ENCODE results near the gene CELF2.

CELF2 gene

GRCh38 chr10:11217521-11217920, 199.8 kb downstream of the CELF2 start:
- Mint-ChIP-seq H3K27me3 (ENCODE audit: low read depth, poor library complexity) (no peaks in the 10 kb centered on the region), H3K4me3 (no peak overlapping the region), H3K4me1 (peaks cover 9% of the 10 kb centered on the region), H3K9me3 (no peaks in the 10 kb centered on the region), H3K36me3 (ENCODE audit: low read depth) (no peaks in the 10 kb centered on the region), H3K27ac (no peak overlapping the region)
- TF ChIP-seq, protein P1, sequence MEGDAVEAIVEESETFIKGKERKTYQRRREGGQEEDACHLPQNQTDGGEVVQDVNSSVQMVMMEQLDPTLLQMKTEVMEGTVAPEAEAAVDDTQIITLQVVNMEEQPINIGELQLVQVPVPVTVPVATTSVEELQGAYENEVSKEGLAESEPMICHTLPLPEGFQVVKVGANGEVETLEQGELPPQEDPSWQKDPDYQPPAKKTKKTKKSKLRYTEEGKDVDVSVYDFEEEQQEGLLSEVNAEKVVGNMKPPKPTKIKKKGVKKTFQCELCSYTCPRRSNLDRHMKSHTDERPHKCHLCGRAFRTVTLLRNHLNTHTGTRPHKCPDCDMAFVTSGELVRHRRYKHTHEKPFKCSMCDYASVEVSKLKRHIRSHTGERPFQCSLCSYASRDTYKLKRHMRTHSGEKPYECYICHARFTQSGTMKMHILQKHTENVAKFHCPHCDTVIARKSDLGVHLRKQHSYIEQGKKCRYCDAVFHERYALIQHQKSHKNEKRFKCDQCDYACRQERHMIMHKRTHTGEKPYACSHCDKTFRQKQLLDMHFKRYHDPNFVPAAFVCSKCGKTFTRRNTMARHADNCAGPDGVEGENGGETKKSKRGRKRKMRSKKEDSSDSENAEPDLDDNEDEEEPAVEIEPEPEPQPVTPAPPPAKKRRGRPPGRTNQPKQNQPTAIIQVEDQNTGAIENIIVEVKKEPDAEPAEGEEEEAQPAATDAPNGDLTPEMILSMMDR (IDR thresholded peaks at IDR 0.05) = no peak
- DNase-seq = no peak

DNA sequence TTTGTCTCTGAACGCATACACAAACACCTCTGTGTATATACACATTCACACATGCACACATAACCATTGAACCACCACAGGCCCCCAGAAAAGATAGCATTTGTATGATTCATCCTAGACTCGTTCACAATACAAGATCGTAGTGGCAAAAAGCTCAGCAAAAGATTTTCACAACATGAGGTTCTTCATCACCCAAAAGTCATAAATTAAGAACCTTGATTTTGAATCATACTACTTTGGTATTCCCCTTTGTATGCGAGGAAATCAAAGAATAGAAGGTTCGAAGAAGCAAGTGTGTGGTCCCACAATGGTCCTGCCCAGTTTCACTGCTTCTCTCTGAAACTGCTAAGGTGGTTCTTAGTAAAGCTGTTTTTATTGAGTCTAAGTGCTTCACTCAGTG, 200.7 kb downstream of the CELF2 start:
- Mint-ChIP-seq H3K4me3 (no peak overlapping the region), H3K27ac (no peak overlapping the region), H3K36me3 (ENCODE audit: low read depth) (no peaks in the 10 kb centered on the region), H3K9me3 (no peaks in the 10 kb centered on the region), H3K4me1 (peaks cover under 1% of the 10 kb centered on the region), H3K27me3 (ENCODE audit: low read depth, poor library complexity) (no peaks in the 10 kb centered on the region)
- TF ChIP-seq, protein P1 (IDR thresholded peaks at IDR 0.05) = no peak
- DNase-seq = no peak

- no peak for DNase-seq
- no peak overlapping the region for H3K4me3 Mint-ChIP-seq
Measured at GRCh38 chr10:11219431-11219830, 201.8 kb downstream of the CELF2 start.

DNA sequence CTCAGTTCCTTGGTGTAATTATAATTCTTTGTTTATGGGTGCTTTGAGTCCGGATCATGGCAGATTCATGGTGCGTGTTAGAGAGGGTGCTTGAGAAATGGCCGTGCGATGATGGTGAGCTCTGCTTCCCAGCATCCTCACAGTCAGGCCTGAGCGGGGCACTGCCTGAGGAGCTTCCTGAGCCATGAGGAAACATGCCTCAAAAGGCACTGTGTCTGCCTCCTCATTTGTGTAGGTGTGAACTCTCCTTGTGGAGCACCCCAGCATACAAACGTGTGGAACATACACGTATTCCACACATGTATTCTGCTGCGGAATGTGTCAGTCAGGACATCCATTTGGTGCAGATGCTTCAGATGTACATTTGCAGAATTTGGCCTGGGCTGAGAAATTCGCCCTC, 205.4 kb downstream of the CELF2 start:
- TF ChIP-seq, protein P1 (IDR thresholded peaks at IDR 0.05) = no peak
- DNase-seq = no peak
- Mint-ChIP-seq H3K36me3 (ENCODE audit: low read depth) (no peaks in the 10 kb centered on the region), H3K27ac (no peak overlapping the region), H3K4me3 (no peak overlapping the region), H3K4me1 (peaks cover 12% of the 10 kb centered on the region), H3K27me3 (ENCODE audit: low read depth, poor library complexity) (no peaks in the 10 kb centered on the region), H3K9me3 (no peaks in the 10 kb centered on the region)

More at GRCh38 chr10:11219431-11219830, 201.8 kb downstream of the CELF2 start:
- H3K27ac Mint-ChIP-seq = no peak overlapping the region
- H3K27me3 Mint-ChIP-seq (ENCODE audit: low read depth, poor library complexity) = no peaks in the 10 kb centered on the region
- H3K36me3 Mint-ChIP-seq (ENCODE audit: low read depth) = no peaks in the 10 kb centered on the region
- peaks cover 4% of the 10 kb centered on the region for H3K4me1 Mint-ChIP-seq
- no peaks in the 10 kb centered on the region for H3K9me3 Mint-ChIP-seq
- TF ChIP-seq, protein P1 (IDR thresholded peaks at IDR 0.05) = no peak

DNA sequence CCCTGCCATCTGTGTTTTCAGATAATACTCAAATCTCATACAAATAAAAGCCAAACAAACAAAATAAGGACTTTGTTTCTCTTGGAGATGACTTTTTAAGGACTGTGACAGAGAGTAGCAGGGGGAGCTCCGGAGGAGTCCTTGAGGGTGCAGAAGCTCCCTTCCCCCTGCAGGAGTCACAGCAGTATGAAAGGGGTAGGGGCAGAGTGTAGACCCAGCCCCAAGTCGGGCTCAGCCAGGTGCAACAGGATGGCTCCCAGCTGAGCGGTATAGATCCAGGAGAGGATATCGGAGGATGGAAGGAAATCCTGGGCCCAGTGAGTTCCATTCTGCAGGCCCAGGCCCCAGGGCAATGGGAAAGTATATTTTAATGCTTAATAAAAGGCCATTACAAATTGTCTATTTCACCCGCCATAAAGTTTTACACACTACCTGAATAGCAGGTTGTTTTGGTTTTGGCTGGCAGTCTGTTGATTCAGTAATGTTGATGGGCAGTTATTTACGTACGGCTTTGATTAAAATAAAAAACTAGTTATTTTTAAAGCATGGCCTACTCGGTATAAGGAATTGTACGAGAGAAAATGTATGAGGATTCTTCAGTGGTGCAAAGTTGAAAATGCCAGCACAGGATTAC, 206.0 kb downstream of the CELF2 start:
- Mint-ChIP-seq H3K27ac (no peak overlapping the region), H3K27me3 (ENCODE audit: low read depth, poor library complexity) (no peaks in the 10 kb centered on the region), H3K4me3 (no peak overlapping the region), H3K4me1 (peaks cover 12% of the 10 kb centered on the region), H3K9me3 (no peaks in the 10 kb centered on the region), H3K36me3 (ENCODE audit: low read depth) (no peaks in the 10 kb centered on the region)
- TF ChIP-seq, protein P1 (IDR thresholded peaks at IDR 0.05) = no peak
- DNase-seq = no peak

GRCh38 chr10:11224321-11224720, 206.6 kb downstream of the CELF2 start:
- H3K4me3 Mint-ChIP-seq = no peak overlapping the region
- H3K27me3 Mint-ChIP-seq (ENCODE audit: low read depth, poor library complexity) = no peaks in the 10 kb centered on the region
- DNase-seq = no peak
- H3K27ac Mint-ChIP-seq = peak overlapping the region; percentile 73
- peaks cover 12% of the 10 kb centered on the region for H3K4me1 Mint-ChIP-seq
- no peaks in the 10 kb centered on the region for H3K36me3 Mint-ChIP-seq (ENCODE audit: low read depth)
- H3K9me3 Mint-ChIP-seq = no peaks in the 10 kb centered on the region
- TF ChIP-seq, protein P1 (IDR thresholded peaks at IDR 0.05) = no peak
